HG03064 (cell line): ENCODE measurements around the gene OR8I2.
"Not testable (repeated sequence)": the region's sequence is repeated elsewhere in the genome, so short reads cannot be mapped to it uniquely, and the experiment has no call there.

ENCODE experiments used
- ATAC-seq: cut with Tn5 transposase; IDR thresholded peaks from one replicate; pipeline ENCODE4 v1.9.1; 2021; ENCODE audit warnings: low read depth; ENCODE audit not compliant: unreplicated experiment

OR8I2 gene

DNA sequence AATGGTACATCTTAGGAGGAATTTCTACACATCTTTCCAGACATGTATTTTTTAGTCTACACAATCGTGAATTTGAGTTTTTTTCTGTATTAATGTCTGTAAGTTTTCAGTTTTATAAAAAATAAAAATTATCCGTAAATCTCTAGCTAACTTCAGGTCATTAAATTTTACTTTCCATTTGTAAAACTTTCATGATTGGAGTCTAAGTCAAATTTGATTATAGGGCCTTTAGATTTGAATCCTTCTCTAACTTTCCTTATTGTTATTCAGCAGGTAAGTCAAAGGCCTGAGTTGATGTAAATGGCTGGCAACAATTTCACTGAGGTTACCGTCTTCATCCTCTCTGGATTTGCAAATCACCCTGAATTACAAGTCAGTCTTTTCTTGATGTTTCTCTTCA, at the start of gene OR8I2:
Gene OR8I2 (plus strand): TSS at position 301 of the 400 bp plus-strand sequence. CDS start 0 bp downstream, at position 301.
- ATAC-seq = no peak

DNA sequence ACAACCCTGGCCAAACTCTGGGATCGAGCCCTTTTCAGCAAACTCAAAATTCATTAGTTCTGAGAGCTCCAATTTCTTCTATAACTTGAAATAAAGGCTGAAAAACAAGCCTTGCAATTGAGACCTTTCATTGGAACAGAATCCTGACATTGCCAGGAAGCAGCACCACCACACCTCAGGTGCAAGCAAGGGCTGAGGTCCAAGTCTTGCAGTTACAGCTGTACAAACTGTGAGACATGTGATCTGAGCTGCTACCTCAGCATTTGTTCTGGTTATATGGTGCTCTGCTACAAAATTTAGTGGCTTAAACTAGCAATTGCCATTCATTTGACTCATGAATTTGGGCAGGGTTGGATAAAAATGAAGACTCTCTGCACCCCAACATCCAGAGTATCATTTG, 47.6 kb upstream of the OR8I2 start:
- ATAC-seq = no peak

DNA sequence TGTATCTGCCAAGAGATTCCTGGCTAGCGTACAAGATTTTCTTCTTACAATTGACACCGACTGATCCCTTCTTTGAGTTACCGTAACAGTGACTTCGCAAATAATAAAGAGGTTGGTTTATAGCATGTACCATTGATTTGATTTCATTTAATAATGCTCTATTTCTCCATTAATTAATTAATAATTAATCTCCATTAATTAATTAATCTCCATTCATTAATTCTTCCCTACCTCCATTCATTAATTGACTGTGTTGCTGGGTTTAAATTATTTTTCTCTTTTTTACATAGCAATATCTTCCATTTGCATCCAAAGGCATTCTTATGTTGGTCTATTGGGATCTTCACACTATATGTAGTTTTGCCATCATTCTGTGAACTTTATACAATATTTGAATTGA, 44.6 kb upstream of the OR8I2 start:
- ATAC-seq = no peak

DNA sequence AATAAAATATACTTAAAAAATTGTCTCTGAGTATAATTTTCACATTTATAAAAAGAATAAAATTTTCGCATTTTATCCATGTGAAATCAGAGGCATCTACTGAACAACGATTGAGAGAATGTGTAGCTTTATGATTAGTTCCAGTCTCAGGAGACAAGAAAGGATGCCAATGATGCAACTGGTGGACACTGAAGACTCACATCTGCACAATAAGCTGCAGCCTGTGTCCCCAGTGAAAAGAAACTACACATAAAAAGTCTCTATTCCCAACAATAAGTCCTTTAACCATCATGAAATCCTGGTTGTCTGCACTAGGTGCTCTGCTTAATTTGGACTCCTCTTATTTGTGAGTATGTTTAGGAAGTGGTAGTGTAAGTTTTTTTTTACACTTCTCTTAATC, 43.6 kb upstream of the OR8I2 start:
- ATAC-seq = no peak

DNA sequence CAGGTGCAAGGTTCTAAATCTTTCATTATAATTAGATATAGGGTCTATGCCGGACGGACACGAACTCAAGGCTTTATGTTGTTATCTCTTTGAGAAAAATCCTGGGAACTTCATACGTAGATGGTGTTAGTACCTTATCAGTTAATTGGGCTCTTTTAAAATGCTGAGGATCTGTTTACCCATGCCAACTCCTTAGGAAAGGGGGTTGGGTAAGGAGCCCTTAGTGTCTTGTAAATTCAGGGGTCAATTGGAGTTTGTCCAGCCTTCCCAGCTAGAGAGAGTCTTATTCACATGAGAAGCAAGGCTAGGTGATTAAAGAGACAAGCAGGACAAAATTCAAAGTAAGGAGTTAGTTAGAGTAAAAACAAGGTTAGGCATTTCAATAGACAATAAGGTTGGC, 36.7 kb upstream of the OR8I2 start:
- not testable (repeated sequence) for ATAC-seq

DNA sequence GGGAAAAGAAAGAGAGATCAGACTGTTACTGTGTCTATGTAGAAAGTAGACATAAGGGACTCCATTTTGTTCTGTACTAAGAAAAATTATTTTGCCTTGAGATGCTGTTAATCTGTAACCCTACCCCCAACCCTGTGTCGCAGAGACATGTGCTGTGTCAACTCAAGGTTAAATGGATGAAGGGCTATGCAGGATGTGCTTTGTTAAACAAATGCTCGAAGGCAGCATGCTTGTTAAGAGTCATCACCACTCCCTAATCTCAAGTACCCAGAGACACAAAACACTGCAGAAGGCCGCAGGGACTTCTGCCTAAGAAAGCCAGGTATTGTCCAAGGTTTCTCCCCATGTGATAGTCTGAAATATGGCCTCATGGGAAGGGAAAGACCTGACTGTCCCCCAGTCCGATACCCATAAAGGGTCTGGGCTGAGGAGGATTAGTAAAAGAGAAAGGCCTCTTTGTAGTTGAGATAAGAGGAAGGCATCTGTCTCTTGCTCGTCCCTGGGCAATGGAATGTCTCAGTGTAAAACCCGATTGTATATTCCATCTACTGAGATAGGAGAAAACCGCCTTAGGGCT, 35.4 kb upstream of the OR8I2 start:
- ATAC-seq = not testable (repeated sequence)

DNA sequence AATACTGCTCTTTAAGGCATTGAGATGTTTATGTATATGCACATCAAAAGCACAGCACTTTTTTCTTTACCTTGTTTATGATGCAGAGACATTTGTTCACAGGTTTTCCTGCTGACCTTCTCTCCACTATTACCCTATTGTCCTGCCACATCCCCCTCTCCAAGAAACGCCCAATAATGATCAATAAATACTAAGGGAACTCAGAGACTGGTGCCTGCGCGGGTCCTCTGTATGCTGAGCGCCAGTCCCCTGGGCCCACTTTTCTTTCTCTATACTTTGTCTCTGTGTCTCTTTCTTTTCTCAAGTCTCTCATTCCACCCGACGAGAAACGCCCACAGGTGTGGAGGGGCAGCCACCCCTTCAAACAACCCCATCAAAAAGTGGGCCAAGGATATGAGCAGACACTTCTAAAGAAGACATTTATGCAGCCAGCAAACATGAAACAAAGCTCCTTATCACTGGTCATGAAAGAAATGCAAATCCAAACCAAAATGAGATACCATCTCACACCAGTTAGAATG, 34.8 kb upstream of the OR8I2 start:
- ATAC-seq = not testable (repeated sequence)

DNA sequence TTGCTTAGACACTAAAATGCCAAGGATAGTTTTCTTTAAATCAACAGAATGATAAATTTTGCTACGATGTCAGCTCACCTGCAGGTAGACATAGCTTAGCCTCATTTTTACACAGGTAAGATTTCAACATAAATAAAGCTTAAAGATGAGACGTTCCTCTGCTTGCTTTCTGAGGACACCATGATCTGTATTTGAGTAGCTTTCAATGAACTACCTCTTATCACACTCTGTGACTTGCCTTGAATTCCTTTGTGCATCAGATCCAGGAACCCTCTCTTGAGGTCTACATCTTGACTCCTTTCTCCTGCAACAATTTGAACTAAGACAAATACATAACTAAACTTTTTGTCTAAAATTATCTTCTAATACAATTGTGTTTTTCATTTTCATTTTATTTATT, 26.1 kb upstream of the OR8I2 start:
- ATAC-seq = no peak

DNA sequence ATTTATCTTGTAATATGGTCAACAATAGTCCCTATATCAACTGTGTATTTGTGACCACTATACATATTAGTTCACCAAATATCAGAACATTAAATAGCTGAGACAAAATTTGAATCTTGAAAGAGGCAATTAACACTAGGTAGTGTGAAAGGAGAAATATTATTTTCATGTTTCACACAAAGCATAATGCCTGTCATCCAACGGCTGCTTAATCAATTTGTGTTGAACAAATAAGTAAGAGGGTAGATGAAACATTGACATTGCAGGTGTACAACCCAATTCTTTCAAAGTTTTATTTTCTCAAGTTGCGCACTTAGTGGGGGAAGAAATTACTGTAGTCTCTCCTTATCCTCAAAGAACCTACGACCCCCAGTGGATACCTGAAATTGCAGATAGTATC, 3.4 kb upstream of the OR8I2 start:
- no peak for ATAC-seq

DNA sequence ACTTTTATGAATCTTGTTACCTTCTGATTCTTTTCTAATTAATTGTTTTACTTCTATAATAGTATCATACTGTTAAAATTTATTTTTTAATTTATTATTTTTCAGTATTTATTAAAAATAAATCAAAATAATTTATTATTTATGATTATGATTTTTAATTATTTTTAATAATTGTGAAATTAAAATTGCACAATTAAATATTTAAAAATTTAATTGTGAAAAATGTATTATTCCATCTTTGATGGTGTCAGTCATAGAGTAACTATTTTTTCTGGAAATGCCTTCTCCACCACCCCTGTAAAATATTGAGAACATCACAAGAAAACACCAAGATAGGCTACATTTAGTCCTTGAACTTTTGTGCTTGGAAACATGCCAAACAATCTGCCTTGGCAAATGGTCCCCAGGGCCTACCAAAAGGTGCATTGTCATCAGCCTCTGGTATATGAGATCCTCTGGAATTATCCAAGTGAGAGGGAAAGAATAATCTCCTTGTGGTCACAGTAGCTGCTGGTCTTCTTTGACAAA, 10.2 kb downstream of the OR8I2 start, which contains the start of gene OR8H2:
Gene OR8H2 (plus strand): TSS at position 478 of the 528 bp plus-strand sequence. CDS start 1,356 bp downstream, outside the sequence.
- no peak for ATAC-seq

DNA sequence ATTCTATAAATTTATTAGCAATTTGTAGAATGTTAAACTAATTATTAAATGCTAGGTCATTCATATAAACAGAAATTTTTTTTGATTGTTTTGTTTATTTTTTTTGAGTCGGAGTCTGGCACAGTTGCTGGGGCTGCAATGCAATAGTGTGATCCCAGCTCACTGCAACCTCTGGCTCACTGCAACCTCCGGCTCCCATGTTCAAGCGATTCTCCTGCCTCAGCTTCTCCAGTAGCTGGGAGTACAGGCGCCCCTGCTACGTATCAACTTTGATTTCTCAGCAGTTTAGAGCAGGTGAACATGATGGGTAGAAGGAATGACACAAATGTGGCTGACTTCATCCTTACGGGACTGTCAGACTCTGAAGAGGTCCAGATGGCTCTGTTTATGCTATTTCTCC, 29.0 kb downstream of the OR8I2 start, which contains the start of gene OR8H3:
Gene OR8H3 (plus strand): TSS at position 301 of the 400 bp plus-strand sequence. CDS start 0 bp downstream, at position 301.
- no peak for ATAC-seq

DNA sequence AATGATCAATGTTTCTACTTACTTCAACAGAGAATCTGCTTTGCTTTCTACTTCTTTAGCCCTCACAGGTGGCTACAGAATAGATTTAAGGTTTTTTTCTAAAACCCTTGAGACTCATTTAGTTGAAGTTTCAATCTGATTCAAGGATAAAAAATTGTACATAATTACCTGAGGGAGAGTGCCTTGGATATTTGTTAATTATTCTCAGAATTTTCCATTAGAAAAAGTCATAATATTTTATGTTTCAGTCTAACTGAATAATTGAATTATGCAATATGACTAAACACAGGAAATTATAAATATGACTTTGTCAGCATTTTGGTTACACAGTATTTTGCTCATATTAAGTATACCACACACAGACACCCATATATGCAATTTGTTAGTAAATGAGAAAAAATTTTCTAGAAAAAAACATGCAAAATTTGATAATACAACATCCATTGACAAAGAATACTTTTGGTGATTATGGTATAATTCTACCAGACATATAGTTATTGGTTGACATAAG, 47.1 kb downstream of the OR8I2 start, which contains the start of gene OR8J3:
Gene OR8J3 (minus strand): TSS at position 51 of the 511 bp plus-strand sequence. CDS start 2,483 bp downstream, outside the sequence.
- ATAC-seq = no peak

DNA sequence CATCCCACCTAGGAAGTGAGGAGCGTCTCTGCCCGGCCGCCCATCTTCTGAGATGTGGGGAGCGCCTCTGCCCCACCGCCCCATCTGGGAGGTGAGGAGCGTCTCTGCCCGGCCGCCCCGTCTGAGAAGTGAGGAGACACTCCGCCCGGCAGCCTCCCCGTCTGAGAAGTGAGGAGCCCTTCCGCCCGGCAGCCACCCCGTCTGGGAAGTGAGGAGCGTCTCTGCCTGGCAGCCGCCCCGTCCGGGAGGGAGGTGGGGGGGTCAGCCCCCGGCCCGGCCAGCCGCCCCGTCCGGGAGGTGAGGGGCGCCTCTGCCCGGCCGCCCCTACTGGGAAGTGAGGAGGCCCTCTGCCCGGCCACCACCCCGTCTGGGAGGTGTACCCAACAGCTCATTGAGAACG, 50.6 kb downstream of the OR8I2 start:
- ATAC-seq = not testable (repeated sequence)
